Measurements from ENCODE around the gene XPNPEP1.

DNA sequence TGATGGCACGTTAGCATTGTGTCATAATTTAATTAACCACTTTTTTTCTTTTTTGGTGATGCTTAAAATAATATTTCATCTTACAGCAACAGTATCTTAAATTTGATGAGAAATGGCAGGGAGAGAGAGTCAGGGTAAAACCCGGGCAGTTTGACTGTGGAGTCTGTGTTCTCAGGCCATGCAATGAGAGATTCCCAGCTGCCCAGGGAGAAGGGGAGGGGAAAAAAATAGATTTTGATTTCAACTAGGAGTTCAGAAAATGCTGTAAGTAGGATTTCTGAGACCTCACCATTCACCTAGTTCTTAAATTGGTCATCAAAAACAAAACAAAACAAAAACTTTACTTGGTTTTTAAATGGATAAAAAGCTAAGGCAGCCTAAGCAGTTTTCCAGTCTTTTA is 37.4 kb upstream of the XPNPEP1 start:
- no peak for TF ChIP-seq CTCF (conservative IDR thresholded peaks at IDR 0.05 in 1 of 2, IDR thresholded peaks at IDR 0.05 in 1 of 2; ENCODE audit: extremely low read depth in 1 of 2, insufficient read depth in 1 of 2, low read depth in 1 of 2, low read length in 2 of 2)
- TF ChIP-seq EZH2 (IDR thresholded peaks at IDR 0.05; ENCODE audit: borderline replicate concordance, low read length), result no peak

Measured in mammary epithelial cell (primary cell).